ENCODE measurements around the gene SDHD. TPM values are rescaled to one million over a fixed set of nuclear protein-coding genes. Genes with fewer than 3 reads are reported as not detected.
"Not testable (repeated sequence)": the region's sequence is repeated elsewhere in the genome, so short reads cannot be mapped to it uniquely, and the experiment has no call there.

The SDHD gene
- total RNA-seq, 4 donors from 2014 or later, result 102 to 201 (median 174) TPM

DNA sequence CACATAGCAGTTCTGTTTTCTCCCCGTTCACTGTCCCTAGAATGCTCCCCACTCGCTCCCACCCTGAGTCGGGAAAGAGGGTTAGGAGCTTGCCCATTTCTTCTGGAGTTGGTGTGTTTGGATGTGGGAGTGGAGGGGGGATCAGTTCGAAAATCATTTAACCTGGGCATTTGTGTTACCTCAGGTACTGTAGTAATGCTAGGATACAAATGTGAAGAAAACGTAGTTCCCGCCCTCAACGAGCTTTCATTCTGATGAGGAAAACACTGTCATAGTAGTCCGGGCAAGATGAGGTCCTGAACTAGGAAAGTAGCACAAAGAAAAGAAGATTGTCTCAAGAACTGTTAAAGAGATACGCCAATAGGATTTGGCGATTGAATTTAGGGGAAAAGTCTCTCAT, 539 bp downstream of the SDHD start:
- Histone ChIP-seq H3K36me3 (peaks cover 41 to 52% of the 10 kb centered on the region in 2 donors), H3K4me3 (replicated peaks in 1 of 3) (peak overlapping the region; percentile 60 to 96 (median 82)), H3K4me1 (peaks cover 14 to 23% of the 10 kb centered on the region in 2 donors), H3K27ac (peak overlapping the region in 2 of 3 donors; percentile 52 to 69), H3K27me3 (no peaks in the 10 kb centered on the region), H3K9me3 (no peaks in the 10 kb centered on the region)
- 16 to 19% methylated on average over 10 of the region's 10 CpGs for WGBS, 2 donors
- DNase-seq, result no peak
- intact Hi-C loops (cut with DNase I), result no loop called here
- no peak for TF ChIP-seq POLR2A (IDR thresholded peaks at IDR 0.05)
- TF ChIP-seq, protein P1, sequence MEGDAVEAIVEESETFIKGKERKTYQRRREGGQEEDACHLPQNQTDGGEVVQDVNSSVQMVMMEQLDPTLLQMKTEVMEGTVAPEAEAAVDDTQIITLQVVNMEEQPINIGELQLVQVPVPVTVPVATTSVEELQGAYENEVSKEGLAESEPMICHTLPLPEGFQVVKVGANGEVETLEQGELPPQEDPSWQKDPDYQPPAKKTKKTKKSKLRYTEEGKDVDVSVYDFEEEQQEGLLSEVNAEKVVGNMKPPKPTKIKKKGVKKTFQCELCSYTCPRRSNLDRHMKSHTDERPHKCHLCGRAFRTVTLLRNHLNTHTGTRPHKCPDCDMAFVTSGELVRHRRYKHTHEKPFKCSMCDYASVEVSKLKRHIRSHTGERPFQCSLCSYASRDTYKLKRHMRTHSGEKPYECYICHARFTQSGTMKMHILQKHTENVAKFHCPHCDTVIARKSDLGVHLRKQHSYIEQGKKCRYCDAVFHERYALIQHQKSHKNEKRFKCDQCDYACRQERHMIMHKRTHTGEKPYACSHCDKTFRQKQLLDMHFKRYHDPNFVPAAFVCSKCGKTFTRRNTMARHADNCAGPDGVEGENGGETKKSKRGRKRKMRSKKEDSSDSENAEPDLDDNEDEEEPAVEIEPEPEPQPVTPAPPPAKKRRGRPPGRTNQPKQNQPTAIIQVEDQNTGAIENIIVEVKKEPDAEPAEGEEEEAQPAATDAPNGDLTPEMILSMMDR (IDR thresholded peaks at IDR 0.05), result no peak

DNA sequence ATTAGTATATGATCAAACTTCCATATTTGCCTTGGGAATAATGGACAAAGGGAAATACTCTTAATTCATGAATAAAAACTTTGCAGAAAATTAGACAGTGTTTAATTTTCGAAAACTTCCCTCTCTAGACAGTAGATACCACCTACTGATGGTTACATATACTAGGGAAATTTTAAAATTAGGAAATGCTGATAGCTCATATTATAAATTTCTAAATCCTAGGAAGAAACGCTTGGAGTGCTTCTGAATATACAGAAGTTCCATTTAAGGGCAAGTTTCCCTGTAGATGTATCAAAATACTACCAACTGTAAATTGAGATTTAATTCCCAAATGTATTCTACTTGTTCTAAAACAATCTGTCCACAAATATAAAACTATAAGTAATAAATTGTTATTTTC, 8.6 kb downstream of the SDHD start:
- H3K9me3 ChIP-seq; H3K27me3 ChIP-seq; DNase-seq; H3K27ac ChIP-seq; H3K4me1 ChIP-seq; H3K4me3 ChIP-seq (replicated peaks in 1 of 3); intact Hi-C loops (cut with DNase I): not testable (repeated sequence)
- H3K36me3 ChIP-seq, result peaks cover 26 to 54% of the 10 kb centered on the region in 2 donors
- 93 to 96% methylated on average over 2 of the region's 2 CpGs for WGBS, 2 donors

DNA sequence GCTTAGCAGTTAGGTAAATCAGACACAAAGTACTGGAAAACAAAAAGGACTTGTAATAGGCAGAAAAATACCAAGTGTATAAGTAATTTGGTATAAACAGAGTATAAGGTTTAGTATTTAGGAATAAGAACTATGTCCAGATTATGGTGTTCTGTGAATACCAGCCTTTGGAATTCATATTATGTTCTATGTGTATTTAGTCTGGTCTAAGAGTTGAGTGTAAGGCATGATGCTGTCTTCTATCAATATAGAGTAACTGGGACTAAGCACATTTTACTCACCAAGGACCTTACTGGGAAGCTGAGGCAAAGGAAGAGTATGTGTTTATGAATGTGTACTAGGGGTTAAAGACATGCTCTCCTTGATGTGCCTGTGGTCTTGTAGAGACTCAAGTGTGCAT, 9.5 kb downstream of the SDHD start:
- no peak overlapping the region for H3K4me3 ChIP-seq (replicated peaks in 1 of 3)
- H3K4me1 ChIP-seq, result no peaks in the 10 kb centered on the region
- intact Hi-C loops (cut with DNase I), result no loop called here
- no peak for TF ChIP-seq POLR2A (IDR thresholded peaks at IDR 0.05)
- TF ChIP-seq, protein P1 (IDR thresholded peaks at IDR 0.05), result no peak
- H3K27me3 ChIP-seq, result no peaks in the 10 kb centered on the region
- no peak for DNase-seq
- H3K36me3 ChIP-seq, result peaks cover 20 to 45% of the 10 kb centered on the region in 2 donors
- H3K27ac ChIP-seq, result no peak overlapping the region
- H3K9me3 ChIP-seq, result no peaks in the 10 kb centered on the region

DNA sequence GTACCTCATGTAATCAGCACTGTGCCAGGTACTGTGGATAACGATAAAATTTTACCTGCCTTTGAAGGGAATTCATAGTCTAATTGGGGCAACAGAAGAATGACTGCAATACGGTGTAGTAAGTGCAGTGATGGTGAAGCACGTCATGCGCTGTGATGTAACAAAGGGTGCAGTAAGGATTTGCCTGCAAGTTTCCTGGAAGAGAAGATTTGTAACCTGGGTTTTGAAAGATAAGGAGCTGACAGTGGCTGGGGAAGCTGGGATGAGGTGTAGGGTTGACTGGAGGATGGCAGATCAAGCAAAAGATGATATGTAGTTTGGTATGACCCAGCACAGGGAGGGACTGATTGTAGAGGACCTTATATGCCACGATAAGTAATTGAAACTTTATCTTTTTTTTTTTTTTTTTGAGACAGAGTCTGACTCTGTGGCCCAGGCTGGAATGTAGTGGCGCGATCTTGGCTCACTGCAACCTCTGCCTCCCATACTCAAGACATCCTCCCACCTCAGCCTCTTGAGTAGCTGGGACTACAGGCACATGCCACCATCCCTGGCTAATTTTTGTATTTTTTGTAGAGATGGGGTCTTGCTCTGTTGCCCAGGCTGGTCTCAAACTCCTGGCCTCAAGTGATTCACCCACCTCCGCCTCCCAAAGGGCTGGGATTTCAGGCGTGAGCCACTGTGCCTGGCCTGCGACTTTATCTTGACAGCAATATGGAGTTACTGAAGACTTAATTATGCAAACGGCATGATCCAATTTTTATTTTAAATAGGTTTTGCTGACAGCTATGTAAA, 11.3 kb downstream of the SDHD start:
- no peak overlapping the region for H3K27ac ChIP-seq
- no peak overlapping the region for H3K4me3 ChIP-seq (replicated peaks in 1 of 3)
- no peak for TF ChIP-seq POLR2A (IDR thresholded peaks at IDR 0.05)
- TF ChIP-seq, protein P1 (IDR thresholded peaks at IDR 0.05), result no peak
- H3K9me3 ChIP-seq, result no peaks in the 10 kb centered on the region
- intact Hi-C loops (cut with DNase I), result no loop called here
- no peaks in the 10 kb centered on the region for H3K27me3 ChIP-seq
- WGBS, 2 donors, result 93 to 94% methylated on average over 11 of the region's 11 CpGs
- H3K4me1 ChIP-seq, result no peaks in the 10 kb centered on the region
- no peak for DNase-seq
- peaks cover 10 to 30% of the 10 kb centered on the region in 2 donors for H3K36me3 ChIP-seq

DNA sequence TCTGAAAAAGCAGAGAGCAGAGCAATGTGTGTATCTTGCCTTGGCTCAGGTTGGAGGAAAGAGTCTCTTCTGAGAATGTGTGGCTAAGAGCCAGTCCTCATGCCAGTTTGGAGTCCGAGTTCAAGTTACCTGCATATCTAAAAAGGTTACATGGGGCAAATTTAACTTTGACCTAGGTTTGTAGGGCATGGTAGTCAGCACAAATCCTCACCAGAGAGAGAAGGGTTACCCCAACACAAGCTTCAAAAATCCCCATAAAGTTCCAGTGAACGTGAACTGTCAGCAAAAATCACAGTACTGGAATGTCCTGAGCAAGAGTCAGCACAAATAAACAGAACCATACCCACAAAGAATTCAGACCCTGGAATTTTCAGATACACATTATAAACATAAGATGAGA, 13.8 kb downstream of the SDHD start:
- no peak overlapping the region for H3K27ac ChIP-seq
- no peak for TF ChIP-seq POLR2A (IDR thresholded peaks at IDR 0.05)
- TF ChIP-seq, protein P1 (IDR thresholded peaks at IDR 0.05), result no peak
- H3K4me3 ChIP-seq (replicated peaks in 1 of 3), result no peak overlapping the region
- WGBS, 2 donors, result 76 to 84% methylated on average over 2 of the region's 2 CpGs
- no peaks in the 10 kb centered on the region for H3K9me3 ChIP-seq
- DNase-seq, result no peak
- H3K27me3 ChIP-seq, result no peaks in the 10 kb centered on the region
- H3K36me3 ChIP-seq, result peaks cover 4 to 14% of the 10 kb centered on the region in 2 donors
- intact Hi-C loops (cut with DNase I), result no loop called here
- H3K4me1 ChIP-seq, result no peaks in the 10 kb centered on the region

All from thyroid gland (tissue), 4 donors.